ENCODE data around the gene EIF2S3. TPM values are rescaled to one million over a fixed set of nuclear protein-coding genes. Genes with fewer than 3 reads are reported as not detected.

EIF2S3 gene
- total and polyA plus RNA-seq, 4 donors, result 62.5 to 249 (median 105) TPM

GRCh38 chrX:24080704-24081103 lies 25.9 kb downstream of the EIF2S3 start:
- H3K27ac ChIP-seq (ENCODE audit: low read depth in 1 of 2, low read length in 1 of 2), result no peak overlapping the region
- H3K9me3 ChIP-seq (ENCODE audit: control insufficient read depth in 4 of 4, insufficient read depth in 3 of 4, low read length in 3 of 4), result no peaks in the 10 kb centered on the region
- TF ChIP-seq CTCF (IDR thresholded peaks at IDR 0.05; ENCODE audit: control extremely low read depth, extremely low read depth), result no peak
- WGBS, 2 donors, result 89 to 90% methylated on average over 3 of the region's 3 CpGs
- H3K4me1 ChIP-seq (ENCODE audit: control insufficient read depth in 5 of 5, insufficient read depth in 5 of 5, low read length in 5 of 5), result no peaks in the 10 kb centered on the region
- H3K27me3 ChIP-seq (ENCODE audit: control insufficient read depth in 3 of 3, insufficient read depth in 3 of 3, low read length in 2 of 3), result peaks cover 0 to 8% (median 4%) of the 10 kb centered on the region in 3 donors
- no peak overlapping the region for H3K9ac ChIP-seq (ENCODE audit: insufficient read depth in 1 of 2, low read length in 2 of 2)
- ATAC-seq (ENCODE audit: insufficient read depth, low FRiP score) (no peak), DNase-seq (no peak)
- H3K36me3 ChIP-seq (ENCODE audit: control insufficient read depth in 4 of 4, insufficient read depth in 4 of 4, low read length in 4 of 4), result peaks cover 0 to 7% (median 3%) of the 10 kb centered on the region in 4 donors
- no peak overlapping the region for H3K4me3 ChIP-seq

- peak; percentile 58 for ATAC-seq (ENCODE audit: insufficient read depth, low FRiP score)
- Histone ChIP-seq H3K4me3 (no peak overlapping the region), H3K27ac (ENCODE audit: low read depth in 1 of 2, low read length in 1 of 2) (no peak overlapping the region), H3K36me3 (ENCODE audit: control insufficient read depth in 4 of 4, insufficient read depth in 4 of 4, low read length in 4 of 4) (peaks cover 0 to 5% (median 0%) of the 10 kb centered on the region in 4 donors), H3K27me3 (ENCODE audit: control insufficient read depth in 3 of 3, insufficient read depth in 3 of 3, low read length in 2 of 3) (peaks cover 0 to 8% (median 3%) of the 10 kb centered on the region in 3 donors), H3K9me3 (ENCODE audit: control insufficient read depth in 4 of 4, insufficient read depth in 3 of 4, low read length in 3 of 4) (no peaks in the 10 kb centered on the region), H3K9ac (ENCODE audit: insufficient read depth in 1 of 2, low read length in 2 of 2) (no peak overlapping the region), H3K4me1 (ENCODE audit: control insufficient read depth in 5 of 5, insufficient read depth in 5 of 5, low read length in 5 of 5) (no peaks in the 10 kb centered on the region)
- DNase-seq, result peak; percentile 31 to 57 (median 37)
- WGBS, 2 donors, result 15 to 31% methylated on average over 12 to 14 of the region's 14 CpGs
- TF ChIP-seq CTCF (IDR thresholded peaks at IDR 0.05; ENCODE audit: control extremely low read depth, extremely low read depth), result no peak
Observed at GRCh38 chrX:24081661-24082154, 27.0 kb downstream of the EIF2S3 start.

- Histone ChIP-seq H3K4me3 (no peak overlapping the region), H3K27ac (ENCODE audit: low read depth in 1 of 2, low read length in 1 of 2) (no peak overlapping the region), H3K9ac (ENCODE audit: insufficient read depth in 1 of 2, low read length in 2 of 2) (no peak overlapping the region), H3K4me1 (ENCODE audit: control insufficient read depth in 5 of 5, insufficient read depth in 5 of 5, low read length in 5 of 5) (no peaks in the 10 kb centered on the region), H3K36me3 (ENCODE audit: control insufficient read depth in 4 of 4, insufficient read depth in 4 of 4, low read length in 4 of 4) (no peaks in the 10 kb centered on the region), H3K9me3 (ENCODE audit: control insufficient read depth in 4 of 4, insufficient read depth in 3 of 4, low read length in 3 of 4) (no peaks in the 10 kb centered on the region), H3K27me3 (ENCODE audit: control insufficient read depth in 3 of 3, insufficient read depth in 3 of 3, low read length in 2 of 3) (peaks cover 0 to 11% (median 7%) of the 10 kb centered on the region in 3 donors)
- ATAC-seq (ENCODE audit: insufficient read depth, low FRiP score) (no peak), DNase-seq (no peak)
- WGBS, 2 donors, result 81 to 87% methylated on average over 2 of the region's 2 CpGs
- TF ChIP-seq CTCF (IDR thresholded peaks at IDR 0.05; ENCODE audit: control extremely low read depth, extremely low read depth), result no peak
Observed at GRCh38 chrX:24082447-24082846, 27.7 kb downstream of the EIF2S3 start.

GRCh38 chrX:24085101-24085500 lies 30.3 kb downstream of the EIF2S3 start:
- H3K27ac ChIP-seq (ENCODE audit: low read depth in 1 of 2, low read length in 1 of 2), result no peak overlapping the region
- no peak overlapping the region for H3K4me3 ChIP-seq
- no peaks in the 10 kb centered on the region for H3K9me3 ChIP-seq (ENCODE audit: control insufficient read depth in 4 of 4, insufficient read depth in 3 of 4, low read length in 3 of 4)
- no peaks in the 10 kb centered on the region for H3K4me1 ChIP-seq (ENCODE audit: control insufficient read depth in 5 of 5, insufficient read depth in 5 of 5, low read length in 5 of 5)
- peaks cover 0 to 8% (median 4%) of the 10 kb centered on the region in 3 donors for H3K27me3 ChIP-seq (ENCODE audit: control insufficient read depth in 3 of 3, insufficient read depth in 3 of 3, low read length in 2 of 3)
- no peak for TF ChIP-seq CTCF (IDR thresholded peaks at IDR 0.05; ENCODE audit: control extremely low read depth, extremely low read depth)
- H3K9ac ChIP-seq (ENCODE audit: insufficient read depth in 1 of 2, low read length in 2 of 2), result no peak overlapping the region
- H3K36me3 ChIP-seq (ENCODE audit: control insufficient read depth in 4 of 4, insufficient read depth in 4 of 4, low read length in 4 of 4), result no peaks in the 10 kb centered on the region
- ATAC-seq (ENCODE audit: insufficient read depth, low FRiP score), result no peak
- DNase-seq, result no peak
- 85 to 90% methylated on average over 6 of the region's 6 CpGs for WGBS, 2 donors

Data from lung (tissue), 12 donors.